ENCODE measurements around the gene TGFB2. TPM values are rescaled to one million over a fixed set of nuclear protein-coding genes. Genes with fewer than 3 reads are reported as not detected.

TGFB2 gene
- polyA plus RNA-seq, 1 donor from 2014 or later, result 0.10 TPM

DNA sequence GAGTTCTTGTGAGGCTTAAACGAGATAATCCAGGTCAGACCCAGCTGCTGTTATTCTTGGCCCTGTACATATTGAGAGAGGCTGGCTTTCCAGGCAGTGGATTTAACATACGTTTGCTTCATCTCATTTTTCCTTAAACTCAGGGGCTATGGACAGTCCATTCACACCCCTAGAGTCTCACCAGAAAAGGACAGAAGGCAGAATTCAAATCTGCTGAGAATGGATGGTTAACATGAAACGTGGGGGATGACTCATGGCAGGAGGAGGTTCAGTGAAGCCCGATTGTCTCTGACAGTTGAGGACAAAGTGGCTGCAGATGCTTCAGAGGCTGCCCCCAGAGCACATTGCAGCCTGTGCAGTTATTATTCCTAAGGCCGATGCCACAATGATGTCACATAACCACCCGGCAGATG is 39.5 kb downstream of the TGFB2 start:
- Histone ChIP-seq H3K9ac (ENCODE audit: low read length) (no peak overlapping the region), H3K27ac (ENCODE audit: low read length) (no peak overlapping the region), H3K79me2 (replicated peaks; ENCODE audit: insufficient read depth, low read length) (no peaks in the 10 kb centered on the region), H2AFZ (ENCODE audit: low read depth, low read length) (no peak overlapping the region), H3K36me3 (ENCODE audit: insufficient read depth, low read length) (no peaks in the 10 kb centered on the region), H3K27me3 (ENCODE audit: insufficient read depth, low read depth, low read length) (no peaks in the 10 kb centered on the region), H3K9me2 (ENCODE audit: insufficient read depth, low read length) (no peaks in the 10 kb centered on the region), H3K4me3 (ENCODE audit: low read length) (no peak overlapping the region), H3K9me3 (ENCODE audit: low read length) (no peaks in the 10 kb centered on the region), H3K4me2 (ENCODE audit: low read length) (no peak overlapping the region), H4K20me1 (ENCODE audit: insufficient read depth) (no peaks in the 10 kb centered on the region), H3F3A (ENCODE audit: insufficient read depth, low read length, poor library complexity, severe bottlenecking) (no peaks in the 10 kb centered on the region)
- TF ChIP-seq, protein P1, sequence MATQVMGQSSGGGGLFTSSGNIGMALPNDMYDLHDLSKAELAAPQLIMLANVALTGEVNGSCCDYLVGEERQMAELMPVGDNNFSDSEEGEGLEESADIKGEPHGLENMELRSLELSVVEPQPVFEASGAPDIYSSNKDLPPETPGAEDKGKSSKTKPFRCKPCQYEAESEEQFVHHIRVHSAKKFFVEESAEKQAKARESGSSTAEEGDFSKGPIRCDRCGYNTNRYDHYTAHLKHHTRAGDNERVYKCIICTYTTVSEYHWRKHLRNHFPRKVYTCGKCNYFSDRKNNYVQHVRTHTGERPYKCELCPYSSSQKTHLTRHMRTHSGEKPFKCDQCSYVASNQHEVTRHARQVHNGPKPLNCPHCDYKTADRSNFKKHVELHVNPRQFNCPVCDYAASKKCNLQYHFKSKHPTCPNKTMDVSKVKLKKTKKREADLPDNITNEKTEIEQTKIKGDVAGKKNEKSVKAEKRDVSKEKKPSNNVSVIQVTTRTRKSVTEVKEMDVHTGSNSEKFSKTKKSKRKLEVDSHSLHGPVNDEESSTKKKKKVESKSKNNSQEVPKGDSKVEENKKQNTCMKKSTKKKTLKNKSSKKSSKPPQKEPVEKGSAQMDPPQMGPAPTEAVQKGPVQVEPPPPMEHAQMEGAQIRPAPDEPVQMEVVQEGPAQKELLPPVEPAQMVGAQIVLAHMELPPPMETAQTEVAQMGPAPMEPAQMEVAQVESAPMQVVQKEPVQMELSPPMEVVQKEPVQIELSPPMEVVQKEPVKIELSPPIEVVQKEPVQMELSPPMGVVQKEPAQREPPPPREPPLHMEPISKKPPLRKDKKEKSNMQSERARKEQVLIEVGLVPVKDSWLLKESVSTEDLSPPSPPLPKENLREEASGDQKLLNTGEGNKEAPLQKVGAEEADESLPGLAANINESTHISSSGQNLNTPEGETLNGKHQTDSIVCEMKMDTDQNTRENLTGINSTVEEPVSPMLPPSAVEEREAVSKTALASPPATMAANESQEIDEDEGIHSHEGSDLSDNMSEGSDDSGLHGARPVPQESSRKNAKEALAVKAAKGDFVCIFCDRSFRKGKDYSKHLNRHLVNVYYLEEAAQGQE (IDR thresholded peaks at IDR 0.05; ENCODE audit: borderline replicate concordance), result no peak
- TF ChIP-seq, protein P2, sequence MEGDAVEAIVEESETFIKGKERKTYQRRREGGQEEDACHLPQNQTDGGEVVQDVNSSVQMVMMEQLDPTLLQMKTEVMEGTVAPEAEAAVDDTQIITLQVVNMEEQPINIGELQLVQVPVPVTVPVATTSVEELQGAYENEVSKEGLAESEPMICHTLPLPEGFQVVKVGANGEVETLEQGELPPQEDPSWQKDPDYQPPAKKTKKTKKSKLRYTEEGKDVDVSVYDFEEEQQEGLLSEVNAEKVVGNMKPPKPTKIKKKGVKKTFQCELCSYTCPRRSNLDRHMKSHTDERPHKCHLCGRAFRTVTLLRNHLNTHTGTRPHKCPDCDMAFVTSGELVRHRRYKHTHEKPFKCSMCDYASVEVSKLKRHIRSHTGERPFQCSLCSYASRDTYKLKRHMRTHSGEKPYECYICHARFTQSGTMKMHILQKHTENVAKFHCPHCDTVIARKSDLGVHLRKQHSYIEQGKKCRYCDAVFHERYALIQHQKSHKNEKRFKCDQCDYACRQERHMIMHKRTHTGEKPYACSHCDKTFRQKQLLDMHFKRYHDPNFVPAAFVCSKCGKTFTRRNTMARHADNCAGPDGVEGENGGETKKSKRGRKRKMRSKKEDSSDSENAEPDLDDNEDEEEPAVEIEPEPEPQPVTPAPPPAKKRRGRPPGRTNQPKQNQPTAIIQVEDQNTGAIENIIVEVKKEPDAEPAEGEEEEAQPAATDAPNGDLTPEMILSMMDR (IDR thresholded peaks at IDR 0.05; ENCODE audit: poor library complexity, severe bottlenecking), result no peak
- no peak for TF ChIP-seq TAF1 (IDR thresholded peaks at IDR 0.05; ENCODE audit: low read depth)

DNA sequence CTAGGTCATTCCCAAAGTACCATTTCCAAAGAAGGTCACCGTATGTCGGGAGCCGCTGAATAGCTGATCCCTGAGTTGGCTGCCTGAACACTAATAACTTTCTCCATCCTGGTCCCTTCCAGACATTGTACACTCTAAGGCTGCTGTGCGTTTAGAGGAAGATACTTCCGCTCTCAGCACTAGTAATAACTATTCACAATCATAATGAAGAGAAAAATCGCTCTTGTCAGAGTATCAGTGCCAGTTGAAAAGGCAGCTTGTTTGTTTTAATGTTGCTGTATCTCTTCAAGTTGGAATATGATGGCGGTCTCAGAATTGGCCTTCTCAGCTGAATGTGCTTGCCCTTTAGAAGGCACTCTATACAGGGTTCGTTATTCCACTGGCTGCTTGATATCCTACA is 43.5 kb downstream of the TGFB2 start:
- no peaks in the 10 kb centered on the region for H3K79me2 ChIP-seq (replicated peaks; ENCODE audit: insufficient read depth, low read length)

More for the DNA sequence above, 43.5 kb downstream of the TGFB2 start:
- no peaks in the 10 kb centered on the region for H4K20me1 ChIP-seq (ENCODE audit: insufficient read depth)
- H3K4me3 ChIP-seq (ENCODE audit: low read length), result no peak overlapping the region
- H2AFZ ChIP-seq (ENCODE audit: low read depth, low read length), result no peak overlapping the region
- no peak overlapping the region for H3K4me2 ChIP-seq (ENCODE audit: low read length)
- H3K9me3 ChIP-seq (ENCODE audit: low read length), result no peaks in the 10 kb centered on the region
- no peak overlapping the region for H3K9ac ChIP-seq (ENCODE audit: low read length)
- H3K27me3 ChIP-seq (ENCODE audit: insufficient read depth, low read depth, low read length), result no peaks in the 10 kb centered on the region
- no peak for TF ChIP-seq MXI1 (conservative IDR thresholded peaks at IDR 0.05; ENCODE audit: poor library complexity, severe bottlenecking)
- no peak for TF ChIP-seq SMC3 (conservative IDR thresholded peaks at IDR 0.05; ENCODE audit: poor library complexity)
- no peak for TF ChIP-seq EP300 (conservative IDR thresholded peaks at IDR 0.05; ENCODE audit: poor library complexity, severe bottlenecking)
- no peak for TF ChIP-seq RAD21 (conservative IDR thresholded peaks at IDR 0.05)
- no peak for TF ChIP-seq EZH2 (IDR thresholded peaks at IDR 0.05; ENCODE audit: borderline replicate concordance, insufficient read depth, low read length, poor library complexity, severe bottlenecking)
- TF ChIP-seq POLR2AphosphoS5 (IDR thresholded peaks at IDR 0.05), result no peak
- TF ChIP-seq, protein P2 (IDR thresholded peaks at IDR 0.05; ENCODE audit: poor library complexity, severe bottlenecking), result no peak
- TF ChIP-seq, protein P1 (IDR thresholded peaks at IDR 0.05; ENCODE audit: borderline replicate concordance), result no peak
- no peak for TF ChIP-seq TAF1 (IDR thresholded peaks at IDR 0.05; ENCODE audit: low read depth)
- H3K36me3 ChIP-seq (ENCODE audit: insufficient read depth, low read length), result no peaks in the 10 kb centered on the region
- no peak overlapping the region for H3K27ac ChIP-seq (ENCODE audit: low read length)
- H3K9me2 ChIP-seq (ENCODE audit: insufficient read depth, low read length), result no peaks in the 10 kb centered on the region
- H3F3A ChIP-seq (ENCODE audit: insufficient read depth, low read length, poor library complexity, severe bottlenecking), result no peaks in the 10 kb centered on the region

Data from neural cell (in vitro differentiated cells).